ENCODE measurements around the gene NKX2-4. TPM values are rescaled to one million over a fixed set of nuclear protein-coding genes. Genes with fewer than 3 reads are reported as not detected.
"Not testable (repeated sequence)": the region's sequence is repeated elsewhere in the genome, so short reads cannot be mapped to it uniquely, and the experiment has no call there.

The NKX2-4 gene
- total RNA-seq, 4 donors from 2014 or later, result not detected

GRCh38 chr20:21421601-21422236 is 24.4 kb upstream of the NKX2-4 start:
- intact Hi-C loops (cut with DNase I), result no loop called here
- 78 to 86% methylated on average over 3 to 4 of the region's 4 CpGs for WGBS, 2 donors
- H3K27me3 ChIP-seq, result no peaks in the 10 kb centered on the region

GRCh38 chr20:21419147-21419546 is 21.8 kb upstream of the NKX2-4 start:
- intact Hi-C loops (cut with DNase I), result not testable (repeated sequence)

More at GRCh38 chr20:21421601-21422236, 24.4 kb upstream of the NKX2-4 start:
- H3K4me3 ChIP-seq, result no peak overlapping the region
- TF ChIP-seq POLR2A (IDR thresholded peaks at IDR 0.05) (no peak), CTCF (IDR thresholded peaks at IDR 0.05) (no peak)
- H3K4me1 ChIP-seq, result no peaks in the 10 kb centered on the region
- H3K27ac ChIP-seq, result no peak overlapping the region
- peaks cover 0 to 34% (median 16%) of the 10 kb centered on the region in 3 donors for H3K9me3 ChIP-seq
- H3K36me3 ChIP-seq, result no peaks in the 10 kb centered on the region
- DNase-seq, result no peak

GRCh38 chr20:21413996-21414395 is 16.7 kb upstream of the NKX2-4 start:
- H3K27ac ChIP-seq; H3K36me3 ChIP-seq; H3K4me3 ChIP-seq; DNase-seq; intact Hi-C loops (cut with DNase I); H3K4me1 ChIP-seq: not testable (repeated sequence)
- peaks cover 0 to 11% (median 0%) of the 10 kb centered on the region in 3 donors for H3K9me3 ChIP-seq
- H3K27me3 ChIP-seq, result peaks cover 0 to 26% (median 0%) of the 10 kb centered on the region in 4 donors
- WGBS, 2 donors, result 46% methylated on average over 3 of the region's 3 CpGs; no CpG with 5 or more reads in 1 of the 2 donors

More at GRCh38 chr20:21419147-21419546, 21.8 kb upstream of the NKX2-4 start:
- H3K4me3 ChIP-seq, H3K27ac ChIP-seq, H3K36me3 ChIP-seq, H3K27me3 ChIP-seq, H3K4me1 ChIP-seq, DNase-seq: not testable (repeated sequence)
- H3K9me3 ChIP-seq, result peaks cover 0 to 18% (median 9%) of the 10 kb centered on the region in 3 donors
- WGBS, 2 donors, result 50 to 62% methylated on average over 2 of the region's 2 CpGs

- no peak for DNase-seq
- Histone ChIP-seq H3K27ac (no peak overlapping the region), H3K4me1 (no peaks in the 10 kb centered on the region), H3K4me3 (no peak overlapping the region), H3K9me3 (peaks cover 0 to 11% (median 0%) of the 10 kb centered on the region in 3 donors), H3K27me3 (peaks cover 0 to 43% (median 0%) of the 10 kb centered on the region in 4 donors), H3K36me3 (no peaks in the 10 kb centered on the region)
- intact Hi-C loops (cut with DNase I), result no loop called here
- TF ChIP-seq POLR2A (IDR thresholded peaks at IDR 0.05) (no peak), CTCF (IDR thresholded peaks at IDR 0.05) (no peak)
Measured at GRCh38 chr20:21411725-21412124, 14.4 kb upstream of the NKX2-4 start.

- Histone ChIP-seq H3K36me3 (no peaks in the 10 kb centered on the region), H3K9me3 (no peaks in the 10 kb centered on the region), H3K27me3 (peaks cover 19 to 100% (median 40%) of the 10 kb centered on the region in 4 donors), H3K27ac (no peak overlapping the region), H3K4me3 (no peak overlapping the region), H3K4me1 (peaks cover 0 to 25% (median 13%) of the 10 kb centered on the region in 3 donors)
- no peak for DNase-seq
- TF ChIP-seq CTCF (IDR thresholded peaks at IDR 0.05) (no peak), POLR2A (IDR thresholded peaks at IDR 0.05) (no peak)
- intact Hi-C loops (cut with DNase I), result no loop called here
- 31 to 38% methylated on average over 5 of the region's 5 CpGs for WGBS, 2 donors
Measured at GRCh38 chr20:21399005-21399475, 1.7 kb upstream of the NKX2-4 start.

- H3K36me3 ChIP-seq, result no peaks in the 10 kb centered on the region
- peaks cover 19 to 100% (median 44%) of the 10 kb centered on the region in 4 donors for H3K27me3 ChIP-seq
- no peak for TF ChIP-seq CTCF (IDR thresholded peaks at IDR 0.05)
- no peak for TF ChIP-seq POLR2A (IDR thresholded peaks at IDR 0.05)
- H3K27ac ChIP-seq, result no peak overlapping the region
- no peak for DNase-seq
- 26 to 27% methylated on average over 10 of the region's 10 CpGs for WGBS, 2 donors
- no peak overlapping the region for H3K4me3 ChIP-seq
- no peaks in the 10 kb centered on the region for H3K9me3 ChIP-seq
- H3K4me1 ChIP-seq, result peaks cover 0 to 25% (median 13%) of the 10 kb centered on the region in 3 donors
- intact Hi-C loops (cut with DNase I), result no loop called here
Measured at GRCh38 chr20:21398109-21399004, 1.0 kb upstream of the NKX2-4 start.
